ENCODE results near the gene OLR1. TPM values are rescaled to one million over a fixed set of nuclear protein-coding genes. Genes with fewer than 3 reads are reported as not detected.

OLR1 gene
- total and polyA plus RNA-seq, 2 donors (not counting 3 experiments of a cell fraction or from before 2014, with no cell fraction given): not detected

DNA sequence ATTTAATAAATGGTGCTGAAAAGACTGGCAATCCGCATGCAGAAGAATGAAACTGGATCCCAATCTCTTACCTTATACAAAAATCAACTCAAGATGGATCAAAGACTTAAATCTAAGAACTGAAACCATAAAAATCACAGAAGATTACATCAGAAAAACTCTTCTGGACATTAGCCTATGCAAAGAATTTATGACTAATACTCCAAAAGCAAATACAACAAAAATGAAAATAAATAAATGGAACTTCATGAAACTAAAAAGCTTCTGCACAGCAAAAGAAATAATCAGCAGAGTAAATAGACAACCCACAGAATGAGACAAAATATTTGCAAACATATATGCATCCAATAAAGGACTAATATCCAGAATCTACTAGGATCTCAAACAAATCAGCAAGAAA, 58.9 kb downstream of the OLR1 start:
- Histone ChIP-seq H3K4me2 (ENCODE audit: insufficient read depth, low read length) (no peak overlapping the region), H3K27ac (ENCODE audit: insufficient read depth, low read depth, low read length) (no peak overlapping the region)

More for the DNA sequence above, 58.9 kb downstream of the OLR1 start:
- H3K9ac ChIP-seq (replicated peaks; ENCODE audit: extremely low read depth, insufficient read depth, low read length): no peak overlapping the region
- intact Hi-C loops (cut with micrococcal nuclease): no loop called here
- ChIA-PET POLR2A (no interaction called here), CTCF (no interaction called here)
- H3K79me2 ChIP-seq (ENCODE audit: control insufficient read depth, insufficient read depth, low read length): no peaks in the 10 kb centered on the region
- H3K9me1 ChIP-seq (replicated peaks; ENCODE audit: control insufficient read depth, extremely low read depth, insufficient read depth, low read length): no peaks in the 10 kb centered on the region
- no peaks in the 10 kb centered on the region for H3K27me3 ChIP-seq (ENCODE audit: control insufficient read depth in 2 of 2, insufficient read depth in 2 of 2, low read length in 2 of 2)
- no peak overlapping the region for H3K4me3 ChIP-seq (replicated peaks in 1 of 3; ENCODE audit: insufficient read depth in 1 of 3, low read depth in 1 of 3, low read length in 3 of 3)
- H2AFZ ChIP-seq (ENCODE audit: low read depth, low read length): no peak overlapping the region
- DNase-seq (ENCODE audit: low read depth, low spot score) (no peak), FAIRE-seq (no peak)
- H3K4me1 ChIP-seq (ENCODE audit: control insufficient read depth, extremely low read depth, insufficient read depth, low read length): no peaks in the 10 kb centered on the region
- TF ChIP-seq MYC (IDR thresholded peaks at IDR 0.05; ENCODE audit: low read depth, low read length): no peak
- no peak for TF ChIP-seq MAX (IDR thresholded peaks at IDR 0.05; ENCODE audit: insufficient read depth, insufficient read length)
- no peak for TF ChIP-seq POLR2AphosphoS5 (IDR thresholded peaks at IDR 0.05; ENCODE audit: insufficient read depth, low read depth, low read length)
- no peak for TF ChIP-seq EZH2 (IDR thresholded peaks at IDR 0.05; ENCODE audit: borderline replicate concordance, low read depth, low read length, severe bottlenecking)
- no peak for TF ChIP-seq JUN (IDR thresholded peaks at IDR 0.05; ENCODE audit: borderline replicate concordance, insufficient read depth, insufficient read length, low read depth)
- no peak for TF ChIP-seq GATA2 (IDR thresholded peaks at IDR 0.05; ENCODE audit: insufficient read depth, insufficient read length, low read depth, low read length)
- no peak for TF ChIP-seq FOS (IDR thresholded peaks at IDR 0.05; ENCODE audit: borderline replicate concordance, insufficient read depth, low read length)
- TF ChIP-seq POLR2A (IDR thresholded peaks at IDR 0.05; ENCODE audit: low read depth, low read length): no peak
- no peak for TF ChIP-seq CTCF (IDR thresholded peaks at IDR 0.05; ENCODE audit: extremely low read depth in 1 of 2, insufficient read depth in 1 of 2, low read depth in 1 of 2, low read length in 2 of 2)
- no TSS peak for BruUV-seq (replicated peaks)
- H3K9me3 ChIP-seq (replicated peaks; ENCODE audit: control insufficient read depth, insufficient read depth, low read length): no peaks in the 10 kb centered on the region
- dilution Hi-C loops (cut with MboI; ENCODE audit: extremely low pct_ligation_motif_present, low sequenced_read_pairs): no loop called here
- H4K20me1 ChIP-seq (replicated peaks; ENCODE audit: control insufficient read depth, extremely low read depth, insufficient read depth, low read length): no peaks in the 10 kb centered on the region
- no peaks in the 10 kb centered on the region for H3K36me3 ChIP-seq (ENCODE audit: control insufficient read depth in 2 of 2, extremely low read depth in 1 of 2, insufficient read depth in 2 of 2, low read length in 2 of 2)

Data from endothelial cell of umbilical vein (primary cell).